ENCODE data around the gene TAAR8. TPM values are rescaled to one million over a fixed set of nuclear protein-coding genes. Genes with fewer than 3 reads are reported as not detected.
A peak's percentile ranks its signal among the peaks of the same experiment; 100 is the strongest.

Gene TAAR8
- total and polyA plus RNA-seq, 2 of the 13 experiments (the other 11 are each of a cell fraction or from before 2014, with no cell fraction given): 0.07 TPM; not detected in 1

DNA sequence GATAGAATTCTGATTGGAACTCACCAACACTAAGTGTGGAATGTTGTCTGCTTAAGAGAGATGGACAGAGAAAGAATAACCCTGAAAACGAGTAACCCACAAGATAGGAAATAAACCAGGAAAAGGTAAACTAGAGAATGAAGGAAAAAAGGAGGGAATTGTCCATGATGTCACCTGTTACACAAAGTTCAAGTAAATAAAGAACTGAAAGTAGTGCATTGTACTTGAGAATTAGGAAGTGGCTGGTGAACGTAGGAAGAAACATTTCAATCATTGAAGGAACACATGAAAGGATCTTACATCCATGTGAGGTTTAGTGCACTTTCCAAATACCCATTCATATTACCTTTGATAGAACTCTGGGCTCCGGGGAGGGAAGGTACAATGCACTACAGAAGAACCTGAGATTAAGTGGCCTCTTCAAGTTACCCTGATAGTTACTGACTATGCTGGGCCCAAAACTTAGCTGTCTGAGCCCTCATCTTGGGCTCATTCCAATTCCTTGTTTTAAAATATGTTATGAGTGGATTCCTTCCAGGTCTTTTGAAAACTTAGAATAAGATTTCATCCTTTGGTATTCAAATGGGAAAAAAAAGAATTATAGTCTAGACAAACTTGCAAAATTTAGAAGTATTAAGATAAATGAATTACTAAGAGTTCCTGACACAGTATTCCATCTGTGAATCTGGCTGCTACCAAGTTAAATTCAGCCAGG, 38.5 kb upstream of the TAAR8 start (continued):
- TF ChIP-seq, protein P1, sequence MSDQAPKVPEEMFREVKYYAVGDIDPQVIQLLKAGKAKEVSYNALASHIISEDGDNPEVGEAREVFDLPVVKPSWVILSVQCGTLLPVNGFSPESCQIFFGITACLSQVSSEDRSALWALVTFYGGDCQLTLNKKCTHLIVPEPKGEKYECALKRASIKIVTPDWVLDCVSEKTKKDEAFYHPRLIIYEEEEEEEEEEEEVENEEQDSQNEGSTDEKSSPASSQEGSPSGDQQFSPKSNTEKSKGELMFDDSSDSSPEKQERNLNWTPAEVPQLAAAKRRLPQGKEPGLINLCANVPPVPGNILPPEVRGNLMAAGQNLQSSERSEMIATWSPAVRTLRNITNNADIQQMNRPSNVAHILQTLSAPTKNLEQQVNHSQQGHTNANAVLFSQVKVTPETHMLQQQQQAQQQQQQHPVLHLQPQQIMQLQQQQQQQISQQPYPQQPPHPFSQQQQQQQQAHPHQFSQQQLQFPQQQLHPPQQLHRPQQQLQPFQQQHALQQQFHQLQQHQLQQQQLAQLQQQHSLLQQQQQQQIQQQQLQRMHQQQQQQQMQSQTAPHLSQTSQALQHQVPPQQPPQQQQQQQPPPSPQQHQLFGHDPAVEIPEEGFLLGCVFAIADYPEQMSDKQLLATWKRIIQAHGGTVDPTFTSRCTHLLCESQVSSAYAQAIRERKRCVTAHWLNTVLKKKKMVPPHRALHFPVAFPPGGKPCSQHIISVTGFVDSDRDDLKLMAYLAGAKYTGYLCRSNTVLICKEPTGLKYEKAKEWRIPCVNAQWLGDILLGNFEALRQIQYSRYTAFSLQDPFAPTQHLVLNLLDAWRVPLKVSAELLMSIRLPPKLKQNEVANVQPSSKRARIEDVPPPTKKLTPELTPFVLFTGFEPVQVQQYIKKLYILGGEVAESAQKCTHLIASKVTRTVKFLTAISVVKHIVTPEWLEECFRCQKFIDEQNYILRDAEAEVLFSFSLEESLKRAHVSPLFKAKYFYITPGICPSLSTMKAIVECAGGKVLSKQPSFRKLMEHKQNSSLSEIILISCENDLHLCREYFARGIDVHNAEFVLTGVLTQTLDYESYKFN (CRISPR knock-in tag; conservative IDR thresholded peaks at IDR 0.05): 0 out of 2 replicates have a peak, but pooled peaks have one; percentile 31
- TF ChIP-seq ZNF781 (CRISPR knock-in tag; IDR thresholded peaks at IDR 0.05; ENCODE audit: borderline replicate concordance, not compliant biosample characterization) (no peak), CREM (IDR thresholded peaks at IDR 0.05) (no peak), CREM (CRISPR knock-in tag; IDR thresholded peaks at IDR 0.05) (no peak), ZNF788 (CRISPR knock-in tag; IDR thresholded peaks at IDR 0.05; ENCODE audit: borderline replicate concordance) (no peak), SP1 (IDR thresholded peaks at IDR 0.05) (no peak), SP1 (CRISPR knock-in tag; IDR thresholded peaks at IDR 0.05) (no peak), FOXA1 (IDR thresholded peaks at IDR 0.05) (no peak), FOXA1 (CRISPR knock-in tag; IDR thresholded peaks at IDR 0.05) (peak; percentile 78), ADNP (CRISPR knock-in tag; IDR thresholded peaks at IDR 0.05) (no peak), KDM4B (CRISPR knock-in tag; IDR thresholded peaks at IDR 0.05) (no peak), ZNF572 (CRISPR knock-in tag; IDR thresholded peaks at IDR 0.05) (no peak)
- TF ChIP-seq, protein P2, sequence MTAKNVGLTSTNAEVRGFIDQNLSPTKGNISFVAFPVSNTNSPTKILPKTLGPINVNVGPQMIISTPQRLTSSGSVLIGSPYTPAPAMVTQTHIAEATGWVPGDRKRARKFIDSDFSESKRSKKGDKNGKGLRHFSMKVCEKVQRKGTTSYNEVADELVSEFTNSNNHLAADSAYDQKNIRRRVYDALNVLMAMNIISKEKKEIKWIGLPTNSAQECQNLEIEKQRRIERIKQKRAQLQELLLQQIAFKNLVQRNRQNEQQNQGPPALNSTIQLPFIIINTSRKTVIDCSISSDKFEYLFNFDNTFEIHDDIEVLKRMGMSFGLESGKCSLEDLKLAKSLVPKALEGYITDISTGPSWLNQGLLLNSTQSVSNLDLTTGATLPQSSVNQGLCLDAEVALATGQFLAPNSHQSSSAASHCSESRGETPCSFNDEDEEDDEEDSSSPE (CRISPR knock-in tag; IDR thresholded peaks at IDR 0.05): no peak
- TF ChIP-seq, protein P3, sequence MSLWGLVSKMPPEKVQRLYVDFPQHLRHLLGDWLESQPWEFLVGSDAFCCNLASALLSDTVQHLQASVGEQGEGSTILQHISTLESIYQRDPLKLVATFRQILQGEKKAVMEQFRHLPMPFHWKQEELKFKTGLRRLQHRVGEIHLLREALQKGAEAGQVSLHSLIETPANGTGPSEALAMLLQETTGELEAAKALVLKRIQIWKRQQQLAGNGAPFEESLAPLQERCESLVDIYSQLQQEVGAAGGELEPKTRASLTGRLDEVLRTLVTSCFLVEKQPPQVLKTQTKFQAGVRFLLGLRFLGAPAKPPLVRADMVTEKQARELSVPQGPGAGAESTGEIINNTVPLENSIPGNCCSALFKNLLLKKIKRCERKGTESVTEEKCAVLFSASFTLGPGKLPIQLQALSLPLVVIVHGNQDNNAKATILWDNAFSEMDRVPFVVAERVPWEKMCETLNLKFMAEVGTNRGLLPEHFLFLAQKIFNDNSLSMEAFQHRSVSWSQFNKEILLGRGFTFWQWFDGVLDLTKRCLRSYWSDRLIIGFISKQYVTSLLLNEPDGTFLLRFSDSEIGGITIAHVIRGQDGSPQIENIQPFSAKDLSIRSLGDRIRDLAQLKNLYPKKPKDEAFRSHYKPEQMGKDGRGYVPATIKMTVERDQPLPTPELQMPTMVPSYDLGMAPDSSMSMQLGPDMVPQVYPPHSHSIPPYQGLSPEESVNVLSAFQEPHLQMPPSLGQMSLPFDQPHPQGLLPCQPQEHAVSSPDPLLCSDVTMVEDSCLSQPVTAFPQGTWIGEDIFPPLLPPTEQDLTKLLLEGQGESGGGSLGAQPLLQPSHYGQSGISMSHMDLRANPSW (CRISPR knock-in tag; IDR thresholded peaks at IDR 0.05; ENCODE audit: borderline replicate concordance): no peak
- TF ChIP-seq, protein P4, sequence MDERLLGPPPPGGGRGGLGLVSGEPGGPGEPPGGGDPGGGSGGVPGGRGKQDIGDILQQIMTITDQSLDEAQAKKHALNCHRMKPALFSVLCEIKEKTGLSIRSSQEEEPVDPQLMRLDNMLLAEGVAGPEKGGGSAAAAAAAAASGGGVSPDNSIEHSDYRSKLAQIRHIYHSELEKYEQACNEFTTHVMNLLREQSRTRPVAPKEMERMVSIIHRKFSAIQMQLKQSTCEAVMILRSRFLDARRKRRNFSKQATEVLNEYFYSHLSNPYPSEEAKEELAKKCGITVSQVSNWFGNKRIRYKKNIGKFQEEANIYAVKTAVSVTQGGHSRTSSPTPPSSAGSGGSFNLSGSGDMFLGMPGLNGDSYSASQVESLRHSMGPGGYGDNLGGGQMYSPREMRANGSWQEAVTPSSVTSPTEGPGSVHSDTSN (CRISPR knock-in tag; IDR thresholded peaks at IDR 0.05): no peak
- TF ChIP-seq, protein P5, sequence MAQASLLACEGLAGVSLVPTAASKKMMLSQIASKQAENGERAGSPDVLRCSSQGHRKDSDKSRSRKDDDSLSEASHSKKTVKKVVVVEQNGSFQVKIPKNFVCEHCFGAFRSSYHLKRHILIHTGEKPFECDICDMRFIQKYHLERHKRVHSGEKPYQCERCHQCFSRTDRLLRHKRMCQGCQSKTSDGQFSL (CRISPR knock-in tag; IDR thresholded peaks at IDR 0.05): no peak
- TF ChIP-seq, protein P6, sequence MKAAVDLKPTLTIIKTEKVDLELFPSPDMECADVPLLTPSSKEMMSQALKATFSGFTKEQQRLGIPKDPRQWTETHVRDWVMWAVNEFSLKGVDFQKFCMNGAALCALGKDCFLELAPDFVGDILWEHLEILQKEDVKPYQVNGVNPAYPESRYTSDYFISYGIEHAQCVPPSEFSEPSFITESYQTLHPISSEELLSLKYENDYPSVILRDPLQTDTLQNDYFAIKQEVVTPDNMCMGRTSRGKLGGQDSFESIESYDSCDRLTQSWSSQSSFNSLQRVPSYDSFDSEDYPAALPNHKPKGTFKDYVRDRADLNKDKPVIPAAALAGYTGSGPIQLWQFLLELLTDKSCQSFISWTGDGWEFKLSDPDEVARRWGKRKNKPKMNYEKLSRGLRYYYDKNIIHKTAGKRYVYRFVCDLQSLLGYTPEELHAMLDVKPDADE (CRISPR knock-in tag; IDR thresholded peaks at IDR 0.05): no peak

Data from HepG2 (cell line).